GM18498 (cell line): ENCODE data around the gene ANKRD12.
"Not testable (repeated sequence)": the region's sequence is repeated elsewhere in the genome, so short reads cannot be mapped to it uniquely, and the experiment has no call there.

Experiments used
- ATAC-seq: cut with Tn5 transposase; IDR thresholded peaks from one replicate; pipeline ENCODE4 v1.9.1; 2021; ENCODE audit warnings: mild to moderate bottlenecking, moderate library complexity; ENCODE audit not compliant: unreplicated experiment

Gene ANKRD12

GRCh38 chr18:9136315-9137155 lies at the start of gene ANKRD12:
Gene ANKRD12 (plus strand): TSS chr18:9136781. CDS start chr18:9182433, 45,652 bp downstream.
- ATAC-seq = peak; percentile 77

- ATAC-seq = no peak
Measured at GRCh38 chr18:9087144-9087543, 49.4 kb upstream of the ANKRD12 start.

DNA sequence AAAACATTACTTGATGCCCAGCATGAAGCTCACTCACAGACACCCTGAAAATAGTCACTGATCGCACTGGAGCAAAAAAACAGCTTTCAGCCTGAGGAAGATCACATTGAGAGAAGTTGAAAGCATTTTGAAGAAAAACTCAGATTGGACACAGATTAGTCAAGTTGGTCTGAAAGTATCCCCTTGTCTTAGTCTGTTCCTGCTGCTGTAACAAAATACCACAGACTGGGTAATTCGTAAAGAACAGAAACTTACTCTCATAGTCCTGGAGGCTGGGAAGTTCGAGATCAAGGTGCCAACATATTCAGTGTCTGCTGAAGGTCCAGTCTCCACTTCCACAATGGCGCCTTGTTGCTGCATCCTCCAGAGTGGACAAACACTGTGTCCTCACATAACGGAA lies 48.3 kb upstream of the ANKRD12 start:
- no peak for ATAC-seq

DNA sequence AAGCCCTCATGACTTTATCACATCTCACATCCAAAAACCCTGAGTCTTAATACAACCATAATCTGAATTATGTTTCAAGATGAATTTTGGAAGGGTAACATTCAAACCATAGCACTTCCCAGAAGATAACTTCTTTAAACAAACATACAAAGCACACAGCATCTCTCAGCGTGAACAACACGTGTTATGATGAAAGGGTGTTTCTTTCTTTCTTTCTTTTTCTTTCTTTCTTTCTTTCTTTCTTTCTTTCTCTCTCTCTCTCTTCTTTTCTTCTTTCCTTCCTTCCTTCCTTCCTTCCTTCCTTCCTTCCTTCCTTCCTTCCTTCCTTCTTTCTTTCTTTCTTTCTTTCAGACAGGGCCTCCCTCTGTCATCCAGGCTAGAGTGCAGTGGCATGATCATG lies 47.9 kb upstream of the ANKRD12 start:
- ATAC-seq = not testable (repeated sequence)

GRCh38 chr18:9090578-9090977 lies 46.0 kb upstream of the ANKRD12 start:
- no peak for ATAC-seq

GRCh38 chr18:9091066-9091476 lies 45.5 kb upstream of the ANKRD12 start:
- ATAC-seq = no peak

DNA sequence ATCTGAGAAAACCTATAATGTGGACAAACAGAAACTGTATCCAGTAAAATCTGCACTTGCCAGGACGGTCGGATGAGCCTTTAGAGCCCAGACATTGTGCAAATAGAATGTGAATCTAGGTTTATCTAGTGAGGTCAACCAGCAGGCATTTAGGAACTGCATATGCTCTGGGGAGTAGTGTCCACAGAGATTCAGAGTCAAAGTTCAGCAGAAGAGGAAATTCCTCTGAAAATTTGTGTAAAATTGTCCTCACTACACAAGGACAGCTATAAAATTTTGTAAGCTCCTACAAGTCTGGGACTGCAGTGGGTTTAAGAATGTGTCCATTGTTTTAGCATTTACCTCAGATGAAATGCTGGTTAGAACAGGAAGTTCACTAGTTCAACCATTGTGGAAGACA lies 43.9 kb upstream of the ANKRD12 start:
- no peak for ATAC-seq

GRCh38 chr18:9093109-9093508 lies 43.5 kb upstream of the ANKRD12 start:
- not testable (repeated sequence) for ATAC-seq

DNA sequence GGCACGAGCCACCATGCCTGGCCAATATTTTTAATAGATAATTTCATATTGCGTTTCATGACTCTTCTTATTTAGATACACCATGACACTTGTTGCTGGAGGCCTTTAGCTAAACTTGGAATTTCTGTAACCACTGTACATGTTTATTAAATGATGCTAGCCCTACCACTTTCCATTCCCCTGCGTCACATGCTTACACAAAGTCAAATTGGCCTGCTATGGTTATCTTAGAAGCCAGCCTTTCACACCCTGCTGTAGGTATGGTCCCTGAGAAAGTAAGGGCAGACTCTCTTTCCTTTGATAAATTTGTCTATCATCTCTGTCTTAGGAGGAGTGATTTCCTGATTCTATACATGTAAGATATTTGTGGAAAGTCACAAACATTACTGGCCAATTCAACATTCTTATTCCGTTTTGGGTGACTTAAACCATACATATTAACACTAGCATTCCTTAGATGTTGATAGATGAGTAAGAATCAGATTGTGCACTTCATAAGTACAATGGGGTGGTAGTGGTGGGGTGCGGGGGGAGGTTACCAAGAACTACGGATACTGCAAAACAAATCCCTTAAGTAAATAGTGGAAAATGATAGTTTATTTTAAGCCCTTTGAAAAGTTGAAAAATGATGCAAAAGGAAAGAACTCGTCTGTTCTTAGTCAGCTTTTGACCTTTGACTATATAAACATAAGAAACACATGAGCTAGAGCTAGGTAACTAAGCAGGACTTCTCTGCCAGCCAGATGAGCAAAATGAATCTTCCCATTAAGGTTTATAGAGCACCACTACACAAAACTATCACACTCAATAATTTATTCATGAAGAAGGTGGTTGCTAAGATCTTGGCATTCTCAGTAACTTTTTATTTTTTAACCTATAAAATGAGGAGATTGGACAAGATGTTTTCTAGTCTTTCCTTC lies 42.0 kb upstream of the ANKRD12 start:
- ATAC-seq = no peak

DNA sequence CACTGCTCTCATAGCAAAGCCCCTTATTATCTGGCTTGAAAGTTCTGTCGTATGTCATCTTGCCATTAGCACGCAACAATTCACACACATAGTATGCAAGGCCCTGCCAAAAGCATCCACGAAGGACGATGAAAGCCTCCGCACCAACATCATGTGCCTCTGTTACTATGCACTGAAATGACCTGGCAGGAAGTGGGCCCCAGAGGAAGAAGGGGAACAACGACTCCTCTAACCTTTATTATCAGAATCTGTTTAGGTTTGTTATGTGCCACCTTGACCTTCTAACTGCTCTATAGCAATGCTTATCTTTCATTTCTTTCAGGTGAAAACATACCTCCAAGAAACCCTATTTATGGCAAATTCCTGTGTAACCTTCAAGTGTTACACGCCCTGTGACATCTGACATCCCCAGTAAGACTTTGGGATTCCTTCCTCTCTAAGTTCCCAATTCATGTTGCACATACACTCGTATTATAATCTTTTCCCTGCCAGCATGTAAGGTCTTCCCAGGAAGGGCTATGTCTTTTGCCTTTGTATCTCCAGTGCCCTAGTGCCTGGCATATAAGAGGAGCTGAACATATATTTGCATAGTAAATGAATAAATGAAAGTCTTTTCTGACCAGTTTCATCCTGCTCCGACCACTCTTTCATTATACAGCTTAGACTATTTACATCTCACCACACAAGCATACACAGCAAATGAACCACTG lies 41.1 kb upstream of the ANKRD12 start:
- peak; percentile 93 for ATAC-seq

- ATAC-seq = no peak
Measured at GRCh38 chr18:9096007-9096371, 40.6 kb upstream of the ANKRD12 start.

GRCh38 chr18:9096685-9097084 lies 39.9 kb upstream of the ANKRD12 start:
- no peak for ATAC-seq

DNA sequence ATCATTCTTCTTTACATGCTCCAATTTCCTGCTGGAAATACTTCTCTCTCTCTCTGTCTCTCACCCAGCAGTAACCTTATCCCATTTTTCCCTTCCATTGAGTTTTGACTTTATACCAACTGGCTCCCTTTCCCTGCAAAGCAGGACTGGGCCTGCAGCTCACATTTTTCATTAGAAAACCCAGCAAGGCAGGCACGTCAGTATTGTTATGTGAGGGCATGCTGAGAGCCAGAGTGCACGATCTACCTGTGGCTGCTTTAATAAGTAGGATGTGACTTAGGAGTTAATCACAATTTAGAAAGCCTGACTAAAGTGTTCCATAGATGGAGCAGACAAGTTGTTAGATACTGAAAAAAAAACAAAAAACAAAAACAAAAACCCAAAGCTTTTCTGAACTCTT lies 39.2 kb upstream of the ANKRD12 start:
- ATAC-seq = no peak

GRCh38 chr18:9100796-9101195 lies 35.8 kb upstream of the ANKRD12 start:
- ATAC-seq = no peak

DNA sequence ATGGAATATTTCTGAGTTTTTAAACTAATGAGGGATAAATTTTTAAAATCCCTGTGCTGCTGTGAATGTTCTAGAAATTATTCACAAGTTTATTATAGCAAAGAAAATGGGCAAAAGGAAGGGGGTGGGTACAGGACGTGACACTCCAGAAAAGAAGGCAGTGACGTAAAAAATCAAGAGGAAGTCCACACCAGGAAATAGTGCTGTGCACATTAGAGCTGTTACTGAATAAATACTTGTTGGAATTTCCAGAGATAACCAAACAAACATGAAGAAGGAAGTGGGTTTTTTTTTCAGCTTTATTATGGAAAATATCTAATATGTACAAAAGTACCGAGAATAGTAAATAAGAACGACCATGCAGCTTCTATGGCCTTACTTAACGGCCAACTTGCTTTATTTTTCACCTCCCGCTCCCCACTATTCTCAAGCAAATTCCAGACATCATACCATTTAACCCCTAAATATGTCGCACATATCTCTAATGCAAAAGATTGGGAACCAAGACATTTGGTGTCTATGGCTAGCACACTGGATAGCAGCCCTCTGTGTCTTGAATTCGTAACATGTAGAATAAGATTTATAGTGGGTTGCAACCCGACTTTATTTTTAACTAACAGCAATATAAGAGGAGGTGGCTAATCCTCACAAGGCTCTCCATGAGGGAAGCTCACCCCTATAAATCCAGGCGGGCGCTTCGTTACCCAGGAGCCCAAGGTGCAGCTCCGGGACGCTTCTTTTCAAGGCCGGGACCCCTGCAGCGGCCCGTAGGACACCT lies 34.7 kb upstream of the ANKRD12 start:
- peak; percentile 12 for ATAC-seq

GRCh38 chr18:9102508-9103375 lies 33.8 kb upstream of the ANKRD12 start, which contains the start of gene NDUFV2:
Gene NDUFV2 (plus strand): TSS chr18:9102699. CDS start chr18:9102744, 45 bp downstream.
- ATAC-seq = peak; percentile 93

- no peak for ATAC-seq
Measured at GRCh38 chr18:9103376-9103873, 33.2 kb upstream of the ANKRD12 start.

GRCh38 chr18:9104244-9104901 lies 32.2 kb upstream of the ANKRD12 start:
- ATAC-seq = no peak

- ATAC-seq = no peak
Measured at GRCh38 chr18:9105420-9105819, 31.2 kb upstream of the ANKRD12 start.
